Transverse colon (tissue), 4 donors: ENCODE data around the gene PTPN9. TPM values are rescaled to one million over a fixed set of nuclear protein-coding genes. Genes with fewer than 3 reads are reported as not detected.
"Not testable (repeated sequence)": the region's sequence is repeated elsewhere in the genome, so short reads cannot be mapped to it uniquely, and the experiment has no call there.

Source experiments
- DNase-seq: peaks from one replicate; pipeline ENCODE4 v3.0.0-alpha.2; 2019
- H3K27ac ChIP-seq, 4 donors: fragments of 200-600 bp; sonication (generic); 2 replicates each; pipeline ENCODE4 v1.5.1; 2016 to 2018; ENCODE audit warnings: inconsistent platforms in 4 of 4
- H3K27me3 ChIP-seq: fragments of 200-600 bp; sonication (generic); 2 replicates; pipeline ENCODE4 v1.5.1; 2017; ENCODE audit warnings: inconsistent platforms
- H3K36me3 ChIP-seq, 4 donors: fragments of 200-600 bp; sonication (generic); 2 replicates each; pipeline ENCODE4 v1.5.1; 2017 to 2019; ENCODE audit warnings: inconsistent platforms in 4 of 4
- H3K4me1 ChIP-seq, 4 donors: fragments of 200-600 bp; sonication (generic); 2 replicates each; pipeline ENCODE4 v1.5.1; 2017 to 2020; ENCODE audit warnings: inconsistent platforms in 4 of 4
- H3K4me3 ChIP-seq, 4 donors: fragments of 200-600 bp; sonication (generic); 1 replicate in 1 of 4; 2 replicates in 3 of 4; pipeline versions ENCODE4 v1.5.1 to v1.6.1; 2017 to 2019; ENCODE audit warnings: inconsistent platforms in 4 of 4
- H3K9me3 ChIP-seq, 2 donors: fragments of 200-600 bp; sonication (generic); 2 replicates each; pipeline ENCODE4 v1.5.1; 2017 to 2019; ENCODE audit warnings: inconsistent platforms in 2 of 2
- CTCF ChIP-seq, 5 experiments: fragments of 200-600 bp in 3 of 5; fragments of 450-650 bp in 2 of 5; sonication (generic) in 3 of 5; IDR thresholded peaks; 1 replicate in 2 of 5; 2 replicates in 3 of 5; pipeline ENCODE4 v1.5.1; 2016 to 2017; ENCODE audit warnings: antibody characterized with exemption in 5 of 5, inconsistent platforms in 3 of 5, mild to moderate bottlenecking in 2 of 5, moderate library complexity in 1 of 5
- EP300 ChIP-seq: sonication (generic); formaldehyde crosslinking; IDR thresholded peaks from one replicate; pipeline ENCODE4 v1.6.1; 2017; ENCODE audit warnings: antibody characterized with exemption, low read depth
- POLR2A ChIP-seq: fragments of 450-650 bp; IDR thresholded peaks from one replicate; pipeline ENCODE4 v1.6.1; 2016; ENCODE audit warnings: antibody characterized with exemption, mild to moderate bottlenecking, moderate library complexity
- POLR2AphosphoS5 ChIP-seq, 3 donors: sonication (generic); formaldehyde crosslinking; IDR thresholded peaks; one replicate each; pipeline ENCODE4 v1.6.1; 2016; ENCODE audit warnings: antibody characterized with exemption in 3 of 3
- WGBS, 2 donors: methylation state at CpG; one replicate each; pipeline ENCODE4 v1.1.5; 2018; ENCODE audit warnings: low coverage in 1 of 2; 5-methylcytosine and 5-hydroxymethylcytosine counted together
- in situ Hi-C, 4 donors: fragments of 200-750 bp; cut with MboI; loops; one replicate each; pipeline versions ENCODE4 v1.15.0 to v1.15.1; 2017; ENCODE audit warnings: low sequenced_read_pairs in 3 of 4, low pct_ligation_motif_present in 1 of 4, low pct_unique_long_range_greater_than_20kb in 1 of 4
- intact Hi-C: fragments of 100-400 bp; cut with DNase I; formaldehyde crosslinking; loops from one replicate; pipeline ENCODE4 v1.15.1; 2023; ENCODE audit warnings: low total_unique reads
- total RNA-seq, 4 donors: library from RNA; depleted of rRNA; stranded (reverse); fragments of >200 nt; gene quantifications; one replicate each; pipeline ENCODE4 v1.1.0, GENCODE V29; 2016

PTPN9 gene
- total RNA-seq, 4 donors from 2014 or later = 16.5 to 36.3 (median 29.6) TPM

- intact Hi-C loops = no loop called here
- Histone ChIP-seq H3K27ac (no peak overlapping the region), H3K27me3 (no peaks in the 10 kb centered on the region), H3K4me1 (peaks cover 0 to 3% (median 0%) of the 10 kb centered on the region in 4 donors), H3K4me3 (no peak overlapping the region), H3K36me3 (no peaks in the 10 kb centered on the region), H3K9me3 (no peaks in the 10 kb centered on the region)
- in situ Hi-C loops = no loop called here
- 75 to 83% methylated on average over 3 to 5 of the region's 5 CpGs for WGBS, 2 donors
- TF ChIP-seq CTCF (IDR thresholded peaks at IDR 0.05) (no peak), POLR2AphosphoS5 (IDR thresholded peaks at IDR 0.05) (no peak), EP300 (no peak), POLR2A (no peak)
- DNase-seq = no peak
Measured at GRCh38 chr15:75589071-75589470, 10.0 kb upstream of the PTPN9 start.

- DNase-seq, H3K9me3 ChIP-seq, H3K4me3 ChIP-seq, H3K27ac ChIP-seq, H3K36me3 ChIP-seq, H3K27me3 ChIP-seq, intact Hi-C loops, in situ Hi-C loops, H3K4me1 ChIP-seq: not testable (repeated sequence)
- 88 to 98% methylated on average over 4 to 5 of the region's 5 CpGs for WGBS, 2 donors
Measured at GRCh38 chr15:75586422-75586821, 7.3 kb upstream of the PTPN9 start.

- in situ Hi-C loops = no loop called here
- intact Hi-C loops = no loop called here
Measured at GRCh38 chr15:75584121-75584520, 5.0 kb upstream of the PTPN9 start.

DNA sequence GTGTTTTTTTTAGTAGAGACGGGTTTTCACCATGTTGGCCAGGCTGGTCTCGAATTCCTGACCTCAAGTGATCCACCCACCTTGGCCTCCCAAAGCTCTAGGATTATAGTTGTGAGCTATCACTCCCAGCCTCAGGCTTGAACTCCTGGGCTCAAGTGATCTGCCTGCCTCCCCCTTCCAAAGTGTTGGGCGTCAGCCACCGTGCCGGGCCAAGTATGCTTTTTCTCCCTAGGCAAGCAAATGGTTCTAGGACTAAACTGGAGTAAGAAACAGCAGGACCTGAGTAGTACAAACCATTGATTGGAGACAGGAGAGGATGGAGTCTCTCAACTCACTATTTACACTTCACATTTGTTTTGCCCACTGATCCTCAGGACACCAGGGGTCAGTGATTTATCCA is 4.6 kb upstream of the PTPN9 start:
- Histone ChIP-seq H3K4me3 (no peak overlapping the region), H3K36me3 (no peaks in the 10 kb centered on the region), H3K4me1 (peaks cover 0 to 5% (median 2%) of the 10 kb centered on the region in 4 donors), H3K9me3 (no peaks in the 10 kb centered on the region), H3K27me3 (no peaks in the 10 kb centered on the region), H3K27ac (no peak overlapping the region)
- in situ Hi-C loops = no loop called here
- WGBS, 2 donors = 68% methylated on average over 5 of the region's 5 CpGs; no CpG with 5 or more reads in 1 of the 2 donors
- intact Hi-C loops = no loop called here
- no peak for TF ChIP-seq CTCF (IDR thresholded peaks at IDR 0.05)
- TF ChIP-seq POLR2A = no peak
- no peak for TF ChIP-seq POLR2AphosphoS5 (IDR thresholded peaks at IDR 0.05)
- TF ChIP-seq EP300 = no peak
- DNase-seq = no peak

More at GRCh38 chr15:75584121-75584520, 5.0 kb upstream of the PTPN9 start:
- DNase-seq = no peak
- Histone ChIP-seq H3K4me1 (peaks cover 0 to 6% (median 3%) of the 10 kb centered on the region in 4 donors), H3K4me3 (no peak overlapping the region), H3K27me3 (no peaks in the 10 kb centered on the region), H3K9me3 (no peaks in the 10 kb centered on the region), H3K27ac (no peak overlapping the region), H3K36me3 (no peaks in the 10 kb centered on the region)
- TF ChIP-seq POLR2AphosphoS5 (IDR thresholded peaks at IDR 0.05) (no peak), POLR2A (no peak), EP300 (no peak), CTCF (IDR thresholded peaks at IDR 0.05) (no peak)
- WGBS, 2 donors = 51% methylated on average over 4 of the region's 4 CpGs; no CpG with 5 or more reads in 1 of the 2 donors

- H3K4me3 ChIP-seq, in situ Hi-C loops, H3K9me3 ChIP-seq, H3K27me3 ChIP-seq, H3K4me1 ChIP-seq, intact Hi-C loops, H3K27ac ChIP-seq, H3K36me3 ChIP-seq, DNase-seq: not testable (repeated sequence)
- WGBS, 2 donors = 94 to 100% methylated on average over 3 to 5 of the region's 5 CpGs
Measured at GRCh38 chr15:75582943-75583342, 3.8 kb upstream of the PTPN9 start.
